Activated CD8-positive, alpha-beta T cell treated with anti-CD3 and anti-CD28 coated beads for 36 hours (primary cell): ENCODE data around the gene RNF157. TPM values are rescaled to one million over a fixed set of nuclear protein-coding genes. Genes with fewer than 3 reads are reported as not detected.
A peak's percentile ranks its signal among the peaks of the same experiment; 100 is the strongest.

ENCODE experiments used
- ATAC-seq: fragments of 200-7000 bp; cut with Tn5 transposase; one replicate; pipeline ENCODE4 v1.10.0; 2021; ENCODE audit warnings: mild to moderate bottlenecking, moderate library complexity
- CTCF ChIA-PET: fragments of 350-600 bp; sonication (Branson Sonifier 250); formaldehyde crosslinking; loops from one replicate; lab custom pipeline; 2021; ENCODE audit warnings: antibody characterized with exemption; lab: Charles Lee
- POLR2A ChIA-PET: fragments of 350-600 bp; sonication (Branson Sonifier 250); formaldehyde crosslinking; loops from one replicate; lab custom pipeline; 2021; ENCODE audit warnings: antibody characterized with exemption; lab: Charles Lee
- DNase-seq: peaks from one replicate; pipeline ENCODE4 v3.0.0-alpha.2; 2020
- H3K27ac Mint-ChIP-seq: one replicate; pipeline ENCODE4 v1.8.0; 2021; ENCODE audit warnings: mild to moderate bottlenecking, mixed read lengths
- H3K27me3 Mint-ChIP-seq: one replicate; pipeline ENCODE4 v1.8.0; 2021; ENCODE audit warnings: mixed read lengths
- H3K36me3 Mint-ChIP-seq: one replicate; pipeline ENCODE4 v1.8.0; 2021; ENCODE audit warnings: low read depth, mixed read lengths
- H3K4me1 Mint-ChIP-seq: one replicate; pipeline ENCODE4 v1.8.0; 2021; ENCODE audit warnings: low read depth, mixed read lengths
- H3K4me3 Mint-ChIP-seq: one replicate; pipeline ENCODE4 v1.8.0; 2021; ENCODE audit warnings: mild to moderate bottlenecking, moderate library complexity, mixed read lengths
- H3K9me3 Mint-ChIP-seq: one replicate; pipeline ENCODE4 v1.8.0; 2021; ENCODE audit warnings: mixed read lengths
- CTCF ChIP-seq: fragments of 200-600 bp; IDR thresholded peaks from one replicate; pipeline ENCODE4 v1.8.0; 2022; ENCODE audit warnings: antibody characterized with exemption, mild to moderate bottlenecking
- intact Hi-C: fragments of 100-400 bp; cut with micrococcal nuclease; formaldehyde crosslinking; loops from one replicate; pipeline ENCODE4 v1.10.0; 2022
- total RNA-seq, 2 experiments: library from RNA; stranded (reverse); gene quantifications; one replicate each; pipeline ENCODE4 v1.2.3, GENCODE V29; 2021

RNF157 gene
- total RNA-seq, 2 experiments from 2014 or later, result 37.2 to 44.5 TPM

- peaks cover 46% of the 10 kb centered on the region for H3K36me3 Mint-ChIP-seq
- no peak for TF ChIP-seq CTCF
- ChIA-PET CTCF (interaction anchor here (0.6 to 1.9 kb wide), 13 partner anchors 9 to 233 kb away, joined by 3 to 10 read pairs (median 3); partner anchors contain the start of gene FOXJ1), POLR2A (interaction anchor here (1.1 to 2.8 kb wide), 8 partner anchors 11 to 120 kb away, joined by 3 to 17 read pairs (median 4); partner anchors contain the start of gene FOXJ1)
- no peaks in the 10 kb centered on the region for H3K9me3 Mint-ChIP-seq
- DNase-seq (no peak), ATAC-seq (no peak)
- peak overlapping the region; percentile 78 for H3K27ac Mint-ChIP-seq
- intact Hi-C loops, result no loop called here
- no peak overlapping the region for H3K4me3 Mint-ChIP-seq
- no peaks in the 10 kb centered on the region for H3K27me3 Mint-ChIP-seq
- peaks cover 51% of the 10 kb centered on the region for H3K4me1 Mint-ChIP-seq
Observed at GRCh38 chr17:76152591-76152990, 87.7 kb downstream of the RNF157 start.

GRCh38 chr17:76151896-76152454 lies 88.3 kb downstream of the RNF157 start:
- no peaks in the 10 kb centered on the region for H3K9me3 Mint-ChIP-seq
- H3K27ac Mint-ChIP-seq, result peak overlapping the region; percentile 78
- H3K27me3 Mint-ChIP-seq, result no peaks in the 10 kb centered on the region
- DNase-seq (no peak), ATAC-seq (no peak)
- no peak overlapping the region for H3K4me3 Mint-ChIP-seq
- intact Hi-C loops, result no loop called here
- peaks cover 47% of the 10 kb centered on the region for H3K36me3 Mint-ChIP-seq
- ChIA-PET POLR2A (interaction anchor here (1.2 to 2.8 kb wide), 7 partner anchors 10 to 120 kb away, joined by 3 to 17 read pairs (median 4); partner anchors contain the start of gene FOXJ1), CTCF (interaction anchor here (0.8 to 1.7 kb wide), 7 partner anchors 10 to 46 kb away, joined by 3 to 7 read pairs (median 3); no protein-coding TSS in a partner anchor)
- H3K4me1 Mint-ChIP-seq, result peaks cover 53% of the 10 kb centered on the region
- no peak for TF ChIP-seq CTCF

GRCh38 chr17:76150712-76151622 lies 89.3 kb downstream of the RNF157 start:
- no peak for TF ChIP-seq CTCF
- Mint-ChIP-seq H3K27ac (peak overlapping the region; percentile 29), H3K4me3 (no peak overlapping the region), H3K4me1 (peaks cover 60% of the 10 kb centered on the region), H3K27me3 (no peaks in the 10 kb centered on the region), H3K9me3 (no peaks in the 10 kb centered on the region), H3K36me3 (peaks cover 47% of the 10 kb centered on the region)
- ATAC-seq (no peak), DNase-seq (no peak)
- CTCF ChIA-PET, result interaction anchor here (0.8 to 1.7 kb wide), 6 partner anchors 9 to 29 kb away, joined by 3 to 7 read pairs (median 3); no protein-coding TSS in a partner anchor
- POLR2A ChIA-PET, result interaction anchor here (1.2 to 2.8 kb wide), 6 partner anchors 9 to 121 kb away, joined by 3 to 17 read pairs (median 5); partner anchors contain the start of gene FOXJ1
- intact Hi-C loops, result no loop called here

- POLR2A ChIA-PET, result no interaction called here
- intact Hi-C loops, result loop anchor here (5.0 kb wide), 1 partner anchor 33 kb away; no protein-coding TSS in a partner anchor
- ATAC-seq, result no peak
- peaks cover 51% of the 10 kb centered on the region for H3K36me3 Mint-ChIP-seq
- H3K27ac Mint-ChIP-seq, result no peak overlapping the region
- no peak overlapping the region for H3K4me3 Mint-ChIP-seq
- H3K4me1 Mint-ChIP-seq, result peaks cover 71% of the 10 kb centered on the region
- no peak for DNase-seq
- H3K9me3 Mint-ChIP-seq, result no peaks in the 10 kb centered on the region
- CTCF ChIA-PET, result interaction anchor here (1.2 kb wide), 1 partner anchor 9 kb away, joined by 3 read pairs; the partner anchor contains the start of gene FOXJ1
- H3K27me3 Mint-ChIP-seq, result no peaks in the 10 kb centered on the region
- no peak for TF ChIP-seq CTCF
Observed at GRCh38 chr17:76149214-76149613, 91.1 kb downstream of the RNF157 start.
